SKM-1 treated with dmso at 0.1 percent for 144 hours (cell line): ENCODE data around the gene SHROOM2.

ENCODE experiments used
- DNase-seq: peaks from one replicate; lab custom pipeline; 2025; ENCODE audit not compliant: unreplicated experiment; lab: John Stamatoyannopoulos, UW

Gene SHROOM2

GRCh38 chrX:9997041-9997440 lies 210.8 kb downstream of the SHROOM2 start:
- DNase-seq, result no peak

GRCh38 chrX:9997524-9997923 lies 211.3 kb downstream of the SHROOM2 start:
- DNase-seq, result no peak
